GM12878 (cell line): ENCODE data around the gene HK1. TPM values are rescaled to one million over a fixed set of nuclear protein-coding genes. Genes with fewer than 3 reads are reported as not detected.

Source experiments
- ATAC-seq: fragments of 200-7000 bp; cut with Tn5 transposase; 3 replicates; pipeline ENCODE4 v1.9.1; 2020; ENCODE audit warnings: mild to moderate bottlenecking, moderate library complexity
- BruUV-seq: library from RNA; stranded (reverse); fragments of 400-500 nt; replicated peaks from 2 replicates; lab custom pipeline; 2021; lab: Mats Ljungman, UMichigan
- CTCF ChIA-PET: fragments of 300-600 bp; sonication (Branson Sonifier 250); formaldehyde crosslinking; extraction: SDS; loops from one replicate; lab custom pipeline; 2021; ENCODE audit warnings: inconsistent platforms; lab: Yijun Ruan, JAX
- POLR2A ChIA-PET: fragments of 350-600 bp; formaldehyde crosslinking; extraction: SDS; loops from one replicate; lab custom pipeline; 2021; ENCODE audit warnings: inconsistent platforms; lab: Charles Lee
- RAD21 ChIA-PET: fragments of 300-600 bp; sonication (Branson Sonifier 250); formaldehyde crosslinking; loops from one replicate; lab custom pipeline; 2023; ENCODE audit warnings: antibody characterized with exemption; ENCODE audit not compliant: unreplicated experiment; lab: Charles Lee
- SMC1A ChIA-PET: fragments of 300-600 bp; sonication (Branson Sonifier 250); formaldehyde crosslinking; loops from one replicate; lab custom pipeline; 2023; ENCODE audit not compliant: unreplicated experiment, uncharacterized antibody; lab: Charles Lee
- DNase-seq: peaks from one replicate; pipeline ENCODE4 v3.0.0-alpha.2; 2011; ENCODE audit warnings: low read depth, low spot score
- FAIRE-seq: peaks from 3 replicates; lab custom pipeline; 2011; peaks lifted over from hg19 to GRCh38; lab: Jason Lieb, UNC
- H2AFZ ChIP-seq: 2 replicates; pipeline ENCODE4 v1.6.0; 2011; ENCODE audit warnings: low read depth, low read length, control low read depth; ENCODE audit not compliant: control insufficient read depth
- H3K27ac ChIP-seq: 2 replicates; pipeline ENCODE4 v1.5.1; 2011; ENCODE audit warnings: control low read depth; ENCODE audit not compliant: control insufficient read depth, insufficient read depth
- H3K27me3 ChIP-seq, 2 experiments: replicated peaks in 1 of 2; 2 replicates each; pipeline versions ENCODE4 v1.6.0 to v1.6.1; 2011; ENCODE audit warnings: low read length in 1 of 2; ENCODE audit not compliant: control insufficient read depth in 2 of 2, insufficient read depth in 2 of 2
- H3K36me3 ChIP-seq, 2 experiments: 2 replicates each; pipeline ENCODE4 v1.5.1; 2011; ENCODE audit warnings: low read length in 1 of 2; ENCODE audit not compliant: control insufficient read depth in 2 of 2, insufficient read depth in 2 of 2
- H3K4me1 ChIP-seq: 2 replicates; pipeline ENCODE4 v1.6.1; 2011; ENCODE audit warnings: mild to moderate bottlenecking, low read length, moderate library complexity, mixed read lengths; ENCODE audit not compliant: control insufficient read depth, insufficient read depth
- H3K4me2 ChIP-seq: 2 replicates; pipeline ENCODE4 v1.6.0; 2011; ENCODE audit warnings: control low read depth; ENCODE audit not compliant: control insufficient read depth, insufficient read depth
- H3K4me3 ChIP-seq: fragments of 200-600 bp; sonication (generic); 2 replicates; pipeline ENCODE4 v1.5.1; 2016
- H3K79me2 ChIP-seq: 2 replicates; pipeline ENCODE4 v1.6.0; 2011; ENCODE audit warnings: low read length; ENCODE audit not compliant: control insufficient read depth, insufficient read depth
- H3K9ac ChIP-seq: 2 replicates; pipeline ENCODE4 v1.8.0; 2011; ENCODE audit warnings: low read length, control low read depth, mixed read lengths; ENCODE audit not compliant: control insufficient read depth, insufficient read depth
- H3K9me3 ChIP-seq: replicated peaks from 3 replicates; pipeline ENCODE4 v1.5.1; 2011; ENCODE audit warnings: mild to moderate bottlenecking, low read length; ENCODE audit not compliant: control insufficient read depth, insufficient read depth
- H4K20me1 ChIP-seq: 2 replicates; pipeline ENCODE4 v1.6.0; 2011; ENCODE audit not compliant: control insufficient read depth, insufficient read depth
- BRCA1 ChIP-seq: IDR thresholded peaks from 2 replicates; pipeline ENCODE4 v1.6.1; 2011; ENCODE audit warnings: low read depth, low read length, improper control_type of control experiment
- GABPA ChIP-seq: IDR thresholded peaks from 2 replicates; pipeline ENCODE4 v1.6.1; 2014; ENCODE audit warnings: antibody characterized with exemption, low read depth, mild to moderate bottlenecking, inconsistent platforms
- HDGF ChIP-seq: fragments of 450-650 bp; IDR thresholded peaks from 2 replicates; pipeline ENCODE4 v1.6.1; 2016; ENCODE audit warnings: antibody characterized with exemption
- RAD51 ChIP-seq: fragments of 450-650 bp; IDR thresholded peaks from 2 replicates; pipeline ENCODE4 v1.6.1; 2016; ENCODE audit warnings: moderate library complexity, mild to moderate bottlenecking, inconsistent platforms
- ZNF217 ChIP-seq: fragments of 450-650 bp; IDR thresholded peaks from 2 replicates; pipeline ENCODE4 v1.6.1; 2017; ENCODE audit warnings: antibody characterized with exemption, mild to moderate bottlenecking
- ZNF687 ChIP-seq: fragments of 450-650 bp; IDR thresholded peaks from 2 replicates; pipeline ENCODE4 v1.6.1; 2017; ENCODE audit warnings: mild to moderate bottlenecking, moderate library complexity
- ZZZ3 ChIP-seq: IDR thresholded peaks from 2 replicates; pipeline ENCODE4 v1.6.1; 2011; ENCODE audit warnings: low read depth; ENCODE audit not compliant: control insufficient read depth, insufficient read length
- WGBS: methylation state at CpG from one replicate; pipeline ENCODE4 v1.1.6; 2016; ENCODE audit warnings: low lambda C conversion rate; ENCODE audit not compliant: insufficient replicate concordance, insufficient coverage; ENCODE audit errors: missing lambda C conversion rate; 5-methylcytosine and 5-hydroxymethylcytosine counted together
- in situ Hi-C: fragments of 300-500 bp; cut with MboI; formaldehyde crosslinking; loops from 9 replicates; pipeline ENCODE4 v1.14.3; 2018; ENCODE audit warnings: mixed read lengths
- intact Hi-C: fragments of 100-400 bp; cut with micrococcal nuclease; formaldehyde crosslinking; loops from one replicate; pipeline ENCODE4 v1.14.2; 2022; ENCODE audit not compliant: unreplicated experiment
- polyA plus RNA-seq, 11 experiments: library from polyadenylated mRNA; depleted of rRNA in 4 of 11; unstranded in 6 of 11; stranded (reverse) in 5 of 11; fragments of >200 nt; fragmentation: Nextera tagmentation in 4 of 11; fragmentation: Illumina TruSeq in 1 of 11; extraction: Ambion mirVana in 4 of 11; extraction: Trizol in 1 of 11; gene quantifications; 1 replicate in 1 of 11; 2 replicates in 10 of 11; pipeline versions ENCODE4 v1.2.1 to v1.2.3, GENCODE V29; 2011 to 2016; ENCODE audit warnings: inconsistent platforms in 2 of 11, missing spikeins in 2 of 11, low read depth in 1 of 11
- total RNA-seq, 4 experiments: library from RNA; depleted of rRNA in 3 of 4; stranded (reverse); fragments of >200 nt in 3 of 4; fragmentation: Illumina TruSeq in 1 of 4; extraction: Trizol in 1 of 4; gene quantifications; 2 replicates each; pipeline versions ENCODE4 v1.2.1 to v1.2.3, GENCODE V29; 2013 to 2021
- TF ChIP-seq, protein P1 (sequence below): fragments of 450-650 bp; formaldehyde crosslinking; IDR thresholded peaks from 2 replicates; pipeline ENCODE4 v1.4.0; 2022; ENCODE audit warnings: mild to moderate bottlenecking, moderate library complexity
- TF ChIP-seq, protein P2 (sequence below): fragments of 450-650 bp; IDR thresholded peaks from 2 replicates; pipeline ENCODE4 v1.6.1; 2017; ENCODE audit warnings: low read depth, mild to moderate bottlenecking, moderate library complexity

HK1 gene
- total and polyA plus RNA-seq, 10 of the 15 experiments (the other 5 are each of a cell fraction or from before 2014, with no cell fraction given), result 3.4 to 77.3 (median 46.6) TPM

GRCh38 chr10:69246036-69246435, 32.3 kb upstream of the HK1 start:
- H3K79me2 ChIP-seq, result no peaks in the 10 kb centered on the region
- FAIRE-seq, result no peak
- in situ Hi-C loops, result no loop called here

More at GRCh38 chr10:69246036-69246435, 32.3 kb upstream of the HK1 start:
- no peaks in the 10 kb centered on the region for H4K20me1 ChIP-seq
- no peaks in the 10 kb centered on the region for H3K9me3 ChIP-seq
- H2AFZ ChIP-seq, result no peak overlapping the region
- TF ChIP-seq GABPA (no peak), BRCA1 (no peak), ZNF687 (no peak), ZZZ3 (no peak), ZNF217 (no peak), HDGF (no peak), RAD51 (no peak)
- TF ChIP-seq, protein P1, sequence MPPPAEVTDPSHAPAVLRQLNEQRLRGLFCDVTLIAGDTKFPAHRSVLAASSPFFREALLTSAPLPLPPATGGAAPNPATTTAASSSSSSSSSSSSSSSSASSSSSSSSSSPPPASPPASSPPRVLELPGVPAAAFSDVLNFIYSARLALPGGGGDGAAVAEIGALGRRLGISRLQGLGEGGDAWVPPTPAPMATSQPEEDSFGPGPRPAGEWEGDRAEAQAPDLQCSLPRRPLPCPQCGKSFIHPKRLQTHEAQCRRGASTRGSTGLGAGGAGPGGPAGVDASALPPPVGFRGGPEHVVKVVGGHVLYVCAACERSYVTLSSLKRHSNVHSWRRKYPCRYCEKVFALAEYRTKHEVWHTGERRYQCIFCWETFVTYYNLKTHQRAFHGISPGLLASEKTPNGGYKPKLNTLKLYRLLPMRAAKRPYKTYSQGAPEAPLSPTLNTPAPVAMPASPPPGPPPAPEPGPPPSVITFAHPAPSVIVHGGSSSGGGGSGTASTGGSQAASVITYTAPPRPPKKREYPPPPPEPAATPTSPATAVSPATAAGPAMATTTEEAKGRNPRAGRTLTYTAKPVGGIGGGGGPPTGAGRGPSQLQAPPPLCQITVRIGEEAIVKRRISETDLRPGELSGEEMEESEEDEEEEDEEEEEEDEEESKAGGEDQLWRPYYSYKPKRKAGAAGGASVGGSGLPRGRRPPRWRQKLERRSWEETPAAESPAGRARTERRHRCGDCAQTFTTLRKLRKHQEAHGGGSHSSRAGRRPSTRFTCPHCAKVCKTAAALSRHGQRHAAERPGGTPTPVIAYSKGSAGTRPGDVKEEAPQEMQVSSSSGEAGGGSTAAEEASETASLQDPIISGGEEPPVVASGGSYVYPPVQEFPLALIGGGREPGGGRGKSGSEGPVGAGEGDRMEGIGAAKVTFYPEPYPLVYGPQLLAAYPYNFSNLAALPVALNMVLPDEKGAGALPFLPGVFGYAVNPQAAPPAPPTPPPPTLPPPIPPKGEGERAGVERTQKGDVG, result no peak
- TF ChIP-seq, protein P2, sequence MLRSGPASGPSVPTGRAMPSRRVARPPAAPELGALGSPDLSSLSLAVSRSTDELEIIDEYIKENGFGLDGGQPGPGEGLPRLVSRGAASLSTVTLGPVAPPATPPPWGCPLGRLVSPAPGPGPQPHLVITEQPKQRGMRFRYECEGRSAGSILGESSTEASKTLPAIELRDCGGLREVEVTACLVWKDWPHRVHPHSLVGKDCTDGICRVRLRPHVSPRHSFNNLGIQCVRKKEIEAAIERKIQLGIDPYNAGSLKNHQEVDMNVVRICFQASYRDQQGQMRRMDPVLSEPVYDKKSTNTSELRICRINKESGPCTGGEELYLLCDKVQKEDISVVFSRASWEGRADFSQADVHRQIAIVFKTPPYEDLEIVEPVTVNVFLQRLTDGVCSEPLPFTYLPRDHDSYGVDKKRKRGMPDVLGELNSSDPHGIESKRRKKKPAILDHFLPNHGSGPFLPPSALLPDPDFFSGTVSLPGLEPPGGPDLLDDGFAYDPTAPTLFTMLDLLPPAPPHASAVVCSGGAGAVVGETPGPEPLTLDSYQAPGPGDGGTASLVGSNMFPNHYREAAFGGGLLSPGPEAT, result no peak
- H3K27me3 ChIP-seq, result no peaks in the 10 kb centered on the region
- CTCF ChIA-PET, result interaction anchor here (1.4 to 2.5 kb wide), 2 partner anchors 147 to 162 kb away, joined by 3 to 7 read pairs; no protein-coding TSS in a partner anchor
- RAD21 ChIA-PET, result interaction anchor here (1.0 kb wide), 1 partner anchor 261 kb away, joined by 3 read pairs; no protein-coding TSS in a partner anchor
- H3K4me3 ChIP-seq, result no peak overlapping the region
- H3K4me1 ChIP-seq, result no peaks in the 10 kb centered on the region
- DNase-seq, result no peak
- BruUV-seq, result no TSS peak
- POLR2A ChIA-PET, result no interaction called here
- H3K9ac ChIP-seq, result no peak overlapping the region
- H3K27ac ChIP-seq, result no peak overlapping the region
- no peaks in the 10 kb centered on the region for H3K36me3 ChIP-seq
- H3K4me2 ChIP-seq, result no peak overlapping the region
- 39% methylated on average over 5 of the region's 5 CpGs for WGBS
- intact Hi-C loops, result no loop called here
- no peak for ATAC-seq
- SMC1A ChIA-PET, result interaction anchor here (1.3 to 1.6 kb wide), 2 partner anchors 9 to 17 kb away, joined by 3 read pairs; no protein-coding TSS in a partner anchor
